Fibroblast of skin of abdomen (primary cell): Measurements from ENCODE around the gene MLLT3.

Experiments
- DNase-seq: peaks from one replicate; pipeline ENCODE4 v3.0.0-alpha.2; 2013

MLLT3 gene

DNA sequence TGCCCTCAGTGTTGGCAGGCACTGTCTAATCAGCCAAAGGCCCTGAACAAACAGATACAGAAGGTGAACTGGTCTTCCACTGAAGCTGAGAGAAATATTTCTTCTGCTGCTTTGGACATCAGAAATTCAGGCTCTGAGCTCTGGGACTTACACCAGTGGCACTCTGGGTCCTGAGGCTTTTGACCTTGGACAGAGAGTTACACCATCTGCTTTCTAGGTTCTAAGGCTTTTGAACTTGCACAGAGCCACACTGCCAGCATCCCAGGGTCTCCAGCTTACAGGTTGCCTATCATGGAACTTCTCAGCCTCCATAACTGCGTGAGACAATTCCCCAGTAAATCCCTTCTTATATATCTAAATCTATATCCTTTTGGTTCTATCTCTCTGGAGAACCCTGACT is 326.7 kb downstream of the MLLT3 start:
- DNase-seq: no peak

DNA sequence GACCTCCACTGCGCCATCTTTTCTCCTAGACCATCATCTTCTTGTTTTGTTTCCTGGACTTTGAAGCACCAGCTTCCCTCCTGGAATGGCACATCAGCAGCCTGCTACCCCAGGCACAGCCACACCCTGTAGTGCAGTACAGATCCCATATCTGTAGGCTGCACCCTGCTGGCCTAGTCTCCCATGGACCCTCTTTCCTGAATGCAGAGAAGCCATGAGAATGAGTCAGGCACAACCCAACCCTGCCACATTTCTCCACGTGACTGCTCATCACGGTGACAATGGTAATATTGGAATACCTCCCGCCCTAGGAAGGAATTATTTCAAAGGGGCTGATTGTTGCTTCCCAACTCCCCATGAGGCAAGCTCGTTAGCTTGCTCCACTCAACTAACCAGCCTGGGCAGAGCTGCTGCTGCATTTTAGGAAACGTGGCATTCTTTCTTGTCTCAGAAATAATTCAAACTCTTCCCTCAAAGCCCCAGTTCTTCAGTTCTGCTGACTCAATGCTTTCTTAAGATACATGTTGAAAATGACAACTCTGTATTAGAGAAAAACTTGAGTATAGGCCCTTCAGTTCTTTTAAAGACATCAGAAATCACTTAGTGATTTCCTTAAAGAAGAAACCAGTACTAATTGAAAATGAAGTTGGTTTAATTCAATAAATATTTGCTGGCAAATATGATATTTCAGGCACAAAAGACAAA is 328.1 kb downstream of the MLLT3 start:
- DNase-seq: no peak

DNA sequence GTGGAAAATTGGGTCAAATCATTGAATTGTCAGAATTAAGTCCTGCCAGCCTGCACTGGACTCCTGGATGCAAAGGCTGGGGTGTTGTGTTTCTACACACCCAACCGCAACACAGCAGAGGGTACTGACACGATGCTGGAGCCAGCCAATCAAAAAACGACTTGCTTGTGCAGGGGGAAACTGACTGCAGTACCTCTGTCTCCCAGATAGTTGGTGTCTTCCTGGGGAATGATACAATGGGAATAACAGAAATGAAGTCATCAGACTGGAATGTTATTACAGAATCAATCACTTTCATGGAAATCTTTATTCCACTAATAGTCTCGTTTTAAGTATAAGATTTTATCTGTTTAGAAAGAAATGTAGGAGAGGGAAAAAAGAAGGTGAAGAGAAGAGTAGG is 330.3 kb downstream of the MLLT3 start:
- peak; percentile 55 for DNase-seq
